NCI-H2196 (cell line): ENCODE data around the gene LEMD2.

Experiments used
- DNase-seq: peaks from one replicate; lab custom pipeline; 2025; ENCODE audit not compliant: unreplicated experiment; lab: John Stamatoyannopoulos, UW

The LEMD2 gene

DNA sequence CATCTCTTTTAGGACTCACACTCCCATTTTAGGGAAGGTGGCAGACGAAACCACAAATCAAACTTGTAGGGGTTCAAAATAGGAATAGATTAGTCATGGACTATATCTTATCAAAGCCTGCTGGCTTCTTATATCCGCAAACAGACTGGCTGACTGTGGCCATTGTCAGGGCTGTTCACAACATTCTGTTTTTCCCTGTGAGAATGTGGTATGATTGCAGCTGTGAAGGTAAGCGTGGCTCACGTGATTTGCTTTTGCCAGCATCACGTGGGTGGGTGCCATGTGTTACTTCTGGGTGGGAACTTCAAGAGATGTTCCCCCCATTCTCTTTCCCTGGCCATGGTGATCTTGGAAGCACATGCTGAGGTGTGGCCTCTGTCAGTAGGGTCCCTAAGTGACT, 48.1 kb downstream of the LEMD2 start:
- DNase-seq = no peak

- no peak for DNase-seq
Observed at GRCh38 chr6:33740204-33740608, 48.7 kb downstream of the LEMD2 start.

GRCh38 chr6:33739571-33739970, 49.4 kb downstream of the LEMD2 start:
- DNase-seq = no peak

GRCh38 chr6:33738879-33739278, 50.1 kb downstream of the LEMD2 start:
- no peak for DNase-seq

DNA sequence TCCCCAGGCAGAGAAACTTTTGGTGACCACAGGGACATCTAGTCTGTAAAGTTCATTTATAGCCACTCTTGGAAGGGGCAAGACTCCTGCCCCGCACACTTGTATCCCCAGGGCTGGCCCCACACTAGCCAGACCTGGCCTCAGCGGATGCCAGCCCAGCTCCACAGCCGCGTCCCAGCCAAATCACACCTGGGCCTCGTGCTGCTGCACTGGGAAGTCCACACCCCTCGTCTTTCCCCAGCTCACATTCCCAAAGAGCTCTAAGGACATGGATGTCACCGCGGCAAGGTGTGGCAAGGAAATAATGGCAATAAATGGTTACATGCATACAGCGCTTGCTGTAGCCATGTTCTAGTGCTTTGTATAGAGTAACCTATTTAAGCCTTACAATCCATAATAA, 50.8 kb downstream of the LEMD2 start:
- no peak for DNase-seq

- no peak for DNase-seq
Observed at GRCh38 chr6:33737267-33738026, 51.5 kb downstream of the LEMD2 start.

- DNase-seq = no peak
Observed at GRCh38 chr6:33735216-33735615, 53.7 kb downstream of the LEMD2 start.

DNA sequence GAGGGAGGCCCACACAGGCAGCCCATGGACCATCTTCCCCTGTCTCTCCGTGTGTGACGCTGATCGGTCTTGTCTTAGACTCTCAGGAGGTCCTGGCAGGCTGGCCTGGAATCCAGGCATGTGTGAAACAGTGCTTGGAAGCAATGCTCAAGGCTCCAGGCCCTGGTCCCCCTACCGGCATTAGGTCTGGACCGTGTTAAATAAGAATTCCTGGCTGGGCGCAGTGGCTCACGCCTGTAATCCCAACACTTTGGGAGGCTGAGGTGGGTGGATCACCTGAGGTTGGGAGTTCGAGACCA, 55.3 kb downstream of the LEMD2 start:
- no peak for DNase-seq

GRCh38 chr6:33732817-33733708, 55.9 kb downstream of the LEMD2 start:
- no peak for DNase-seq

DNA sequence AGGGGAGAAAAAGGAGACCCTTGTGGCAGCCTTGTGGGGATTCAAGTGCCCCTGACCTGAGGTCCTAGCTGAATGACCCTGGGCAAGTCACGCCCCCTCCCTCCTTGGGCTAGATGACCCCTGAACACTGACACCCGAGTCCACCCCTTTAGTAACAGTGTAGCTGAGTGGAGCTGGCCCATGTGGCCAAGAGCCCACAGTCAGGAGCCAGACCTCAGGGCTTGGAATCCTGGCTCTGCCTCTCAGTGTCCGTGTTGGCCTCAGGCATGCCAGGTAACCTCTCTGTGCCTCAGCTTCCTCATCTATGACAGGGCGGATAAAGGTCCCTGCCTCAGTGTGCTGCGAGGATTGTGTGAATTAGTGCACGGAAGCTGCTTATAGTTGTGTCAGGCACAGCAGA, 56.5 kb downstream of the LEMD2 start:
- no peak for DNase-seq

DNA sequence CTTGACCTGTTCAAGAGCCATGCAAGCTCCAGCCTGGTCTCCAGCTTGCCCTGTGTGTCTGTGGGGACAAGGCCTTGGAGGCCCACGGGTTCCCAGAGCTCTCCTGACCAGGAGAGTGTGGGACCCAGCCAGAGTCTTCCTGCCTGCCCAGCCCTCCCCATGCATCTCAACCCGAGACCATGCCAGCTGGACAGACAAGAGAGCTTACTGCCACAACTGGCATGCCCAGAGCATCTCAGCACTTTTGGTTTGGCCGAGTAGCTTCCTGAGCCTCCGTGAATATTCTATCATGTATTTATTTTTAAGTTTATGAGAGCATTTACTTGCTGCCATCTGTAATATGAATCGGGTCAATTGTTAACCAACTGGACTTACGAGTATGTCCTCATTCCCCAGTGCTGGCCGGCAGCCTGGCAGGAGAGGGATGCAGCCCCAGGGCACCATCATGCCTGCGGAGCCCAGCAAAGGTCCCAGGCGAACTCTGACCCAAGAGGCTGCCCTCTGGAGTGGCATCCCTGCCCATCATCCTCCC, 57.1 kb downstream of the LEMD2 start:
- DNase-seq = peak; percentile 47

DNA sequence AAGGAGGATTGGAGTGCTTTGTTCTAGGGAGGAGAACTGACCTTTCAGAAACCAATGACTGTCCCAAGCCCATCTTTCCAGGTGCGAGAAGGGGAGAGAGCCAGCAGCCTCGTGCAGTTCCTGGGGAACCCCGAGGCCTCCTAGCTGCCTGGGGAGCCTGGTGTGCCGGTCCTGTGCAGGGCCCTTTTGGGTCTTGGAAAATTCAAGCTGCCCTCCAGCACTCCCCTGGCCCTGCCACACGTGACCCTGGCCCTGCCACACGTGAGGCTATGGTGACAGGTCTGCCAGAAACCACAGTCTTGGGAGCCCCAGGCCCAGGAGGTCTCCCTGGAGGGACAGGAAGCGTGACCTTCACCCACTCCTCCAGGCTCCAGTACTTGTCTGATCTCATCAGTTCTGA, 57.9 kb downstream of the LEMD2 start:
- DNase-seq = no peak

- DNase-seq = no peak
Observed at GRCh38 chr6:33730611-33731010, 58.3 kb downstream of the LEMD2 start.

DNA sequence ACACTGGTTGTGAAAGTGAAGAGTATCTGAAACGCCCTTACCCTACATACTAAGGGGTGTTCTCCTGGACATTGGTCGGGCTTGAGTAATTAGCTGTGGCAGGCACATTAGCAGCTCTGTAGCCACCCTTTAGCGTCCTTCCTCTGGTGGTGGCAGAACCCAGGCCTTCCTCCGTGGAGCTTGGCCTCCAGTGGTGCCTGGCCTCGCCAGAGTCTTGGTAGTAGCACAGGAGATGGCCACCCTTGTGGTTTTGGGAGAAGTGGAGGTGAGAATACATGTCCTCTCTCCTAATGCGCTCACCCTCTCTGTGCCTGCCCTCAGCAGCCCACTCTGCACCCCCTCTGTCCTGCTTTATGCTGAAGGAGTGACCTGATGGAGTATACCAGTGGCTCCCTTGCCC, 59.9 kb downstream of the LEMD2 start:
- DNase-seq = no peak

DNA sequence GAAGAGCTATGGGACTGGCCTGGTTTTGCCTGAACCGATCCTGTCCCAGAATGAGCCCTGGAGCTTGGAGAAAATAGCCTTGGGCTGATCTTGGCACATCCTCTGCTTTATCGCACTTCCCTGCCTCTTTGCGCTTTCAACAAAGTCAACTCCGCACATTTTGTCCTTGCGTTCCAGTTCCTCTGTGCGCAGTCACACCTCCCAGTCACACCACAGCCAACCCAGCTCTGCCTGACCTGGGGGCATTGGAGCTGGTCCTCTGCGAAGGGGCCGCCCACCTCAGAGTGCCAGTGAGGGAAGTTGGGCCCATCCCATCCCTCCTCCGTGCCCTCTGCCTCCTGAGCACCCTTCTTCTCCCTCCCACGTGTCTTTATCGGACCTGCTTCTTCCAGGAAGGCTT, 60.5 kb downstream of the LEMD2 start:
- DNase-seq = no peak

- no peak for DNase-seq
Observed at GRCh38 chr6:33727932-33728331, 61.0 kb downstream of the LEMD2 start.

DNA sequence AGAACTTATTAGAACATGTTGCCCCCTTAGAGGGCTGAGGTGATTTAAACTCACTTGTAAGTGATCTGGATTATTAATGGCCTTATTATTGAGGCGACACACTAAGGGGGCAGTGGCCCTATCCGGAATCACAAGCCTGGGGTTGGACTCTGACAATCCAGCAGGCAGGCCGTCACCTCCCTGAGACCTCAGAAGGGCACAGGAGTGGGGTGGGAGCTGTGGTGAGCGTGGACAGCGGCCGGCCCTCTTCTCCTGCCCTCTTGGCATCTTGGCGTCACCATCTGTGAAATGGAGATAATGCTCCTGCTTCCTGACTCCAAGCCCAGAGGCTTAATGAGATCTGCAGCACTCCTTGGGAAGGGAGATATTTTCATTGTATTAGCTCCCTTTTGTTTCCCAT, 61.8 kb downstream of the LEMD2 start:
- DNase-seq = no peak

- no peak for DNase-seq
Observed at GRCh38 chr6:33726696-33727095, 62.2 kb downstream of the LEMD2 start.

DNA sequence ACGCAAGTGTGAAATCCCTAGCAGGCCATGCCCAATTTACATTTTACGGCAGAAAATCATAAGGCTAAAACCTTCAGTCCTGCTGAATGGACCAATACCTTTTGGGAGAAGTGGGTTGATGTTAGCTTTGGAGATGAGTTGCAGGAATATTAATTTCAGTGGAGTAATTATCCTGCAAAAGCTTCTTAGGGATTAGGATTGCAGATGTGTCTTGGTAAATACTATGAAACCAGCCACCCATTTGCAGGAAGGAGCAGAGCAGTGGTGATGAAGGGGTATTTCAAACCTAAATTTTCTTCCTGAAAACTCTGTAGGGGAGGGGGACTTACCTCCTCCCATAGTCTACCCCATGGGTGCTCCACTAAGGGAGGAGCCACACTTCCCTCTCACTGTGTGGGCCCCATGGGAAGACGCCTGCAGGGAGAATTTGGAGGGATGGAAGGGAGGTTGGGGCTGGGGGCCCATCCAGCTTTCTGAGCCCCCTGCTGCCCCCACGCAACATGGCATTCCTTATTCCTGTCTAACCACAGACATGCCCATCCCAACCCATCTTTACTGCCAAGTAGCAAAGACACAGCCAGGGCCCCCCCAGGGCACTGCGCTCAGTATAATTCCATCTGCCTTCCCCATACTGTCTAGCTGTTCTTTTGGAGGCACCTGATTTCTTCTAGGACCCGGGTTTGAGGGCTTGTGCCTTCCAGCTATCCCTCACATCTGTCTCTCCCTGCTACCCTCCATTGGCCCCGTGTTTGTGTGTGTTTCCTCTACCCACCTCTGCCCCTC, 62.8 kb downstream of the LEMD2 start:
- no peak for DNase-seq

GRCh38 chr6:33725222-33725621, 63.7 kb downstream of the LEMD2 start:
- no peak for DNase-seq
